Measurements from ENCODE around the gene KIDINS220. TPM values are rescaled to one million over a fixed set of nuclear protein-coding genes. Genes with fewer than 3 reads are reported as not detected.

Gene KIDINS220
- total RNA-seq, 1 experiment from 2014 or later: 20.1 TPM

DNA sequence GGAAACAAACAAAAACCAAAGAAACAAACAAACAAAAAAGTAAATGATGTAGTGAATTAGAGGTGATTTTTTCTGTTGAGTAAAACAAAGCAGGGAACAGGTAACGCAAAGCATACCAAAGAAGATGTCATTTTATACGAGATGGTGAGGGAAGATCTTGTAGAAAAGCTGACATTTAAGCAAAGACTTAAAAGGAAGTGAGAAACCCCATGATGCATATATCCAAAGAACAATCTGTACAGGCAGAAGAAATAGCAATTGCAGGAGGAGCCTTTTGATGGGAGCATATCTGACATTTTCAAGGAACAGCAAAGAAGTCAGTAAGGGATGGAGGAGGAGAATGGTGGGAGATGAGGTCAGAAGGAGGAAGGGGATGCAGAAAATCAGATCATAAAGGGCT is 63.0 kb downstream of the KIDINS220 start:
- Histone ChIP-seq H4K20me1 (ENCODE audit: insufficient read depth) (no peaks in the 10 kb centered on the region), H3K9ac (ENCODE audit: low read length) (no peak overlapping the region), H3K36me3 (ENCODE audit: control insufficient read depth in 1 of 2, insufficient read depth in 2 of 2, low read length in 2 of 2) (no peaks in the 10 kb centered on the region; a peak in 2 of 4 replicates), H3K79me2 (ENCODE audit: insufficient read depth, low read length) (no peaks in the 10 kb centered on the region), H3K9me2 (ENCODE audit: insufficient read depth) (no peaks in the 10 kb centered on the region), H3K27ac (ENCODE audit: low read depth, low read length) (no peak overlapping the region), H3K4me2 (ENCODE audit: low read length) (no peak overlapping the region), H3K9me3 (ENCODE audit: control insufficient read depth in 1 of 2, insufficient read depth in 1 of 2, low read depth in 1 of 2, low read length in 2 of 2) (no peaks in the 10 kb centered on the region), H3K4me3 (replicated peaks in 1 of 2; ENCODE audit: low read depth in 1 of 2, low read length in 2 of 2) (no peak overlapping the region), H3K27me3 (ENCODE audit: insufficient read depth, low read length) (no peaks in the 10 kb centered on the region), H3K4me1 (ENCODE audit: control insufficient read depth in 1 of 2, insufficient read depth in 2 of 2, low read length in 2 of 2) (no peaks in the 10 kb centered on the region), H2AFZ (ENCODE audit: low read depth, low read length, poor library complexity, severe bottlenecking) (no peak overlapping the region)
- ChIA-PET POLR2A (no interaction called here), CTCF (no interaction called here), RAD21 (ENCODE audit: low non-redundant PET in 1 of 2, low total read pairs in 2 of 2, uncharacterized antibody in 2 of 2, unreplicated experiment in 2 of 2) (no interaction called here)
- ATAC-seq (no peak), DNase-seq (ENCODE audit: low read depth, low spot score) (no peak)
- intact Hi-C loops (cut with micrococcal nuclease): no loop called here
- TF ChIP-seq ELF1 (IDR thresholded peaks at IDR 0.05; ENCODE audit: borderline replicate concordance, low read depth) (no peak), SP1 (IDR thresholded peaks at IDR 0.05; ENCODE audit: low read depth) (no peak), EGR1 (IDR thresholded peaks at IDR 0.05; ENCODE audit: low read depth) (no peak), CEBPB (IDR thresholded peaks at IDR 0.05; ENCODE audit: low read depth) (no peak), POLR2A (IDR thresholded peaks at IDR 0.05; ENCODE audit: borderline replicate concordance, extremely low read depth, insufficient read depth, insufficient read length) (no peak), ZNF274 (IDR thresholded peaks at IDR 0.05; ENCODE audit: low read depth, low read length) (no peak), EZH2phosphoT487 (IDR thresholded peaks at IDR 0.05; ENCODE audit: borderline replicate concordance) (no peak)
- TF ChIP-seq, protein P1, sequence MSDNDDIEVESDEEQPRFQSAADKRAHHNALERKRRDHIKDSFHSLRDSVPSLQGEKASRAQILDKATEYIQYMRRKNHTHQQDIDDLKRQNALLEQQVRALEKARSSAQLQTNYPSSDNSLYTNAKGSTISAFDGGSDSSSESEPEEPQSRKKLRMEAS (IDR thresholded peaks at IDR 0.05): no peak
- no TSS peak for BruUV-seq (replicated peaks)

DNA sequence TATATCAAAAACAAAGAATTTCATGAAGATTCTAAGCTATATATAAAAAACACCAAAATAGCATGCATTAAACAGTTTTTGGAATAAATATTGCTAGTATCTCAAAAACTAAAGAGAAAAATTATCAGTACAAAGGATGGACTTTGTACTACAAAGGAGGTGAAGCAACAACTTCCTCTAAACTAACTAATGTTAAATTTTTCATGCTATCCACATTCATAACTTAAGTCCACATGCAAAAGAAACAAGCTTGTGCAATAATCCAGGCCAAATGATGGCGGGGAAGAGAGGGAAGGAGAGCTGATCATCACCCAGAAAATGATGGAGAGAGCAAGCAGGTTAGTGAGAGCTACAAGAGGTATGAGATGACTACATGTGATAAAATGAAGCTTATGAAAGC is 70.1 kb downstream of the KIDINS220 start:
- RAD21 ChIA-PET (ENCODE audit: low non-redundant PET in 1 of 2, low total read pairs in 2 of 2, uncharacterized antibody in 2 of 2, unreplicated experiment in 2 of 2): no interaction called here
- ATAC-seq: no peak

More for the DNA sequence above, 70.1 kb downstream of the KIDINS220 start:
- Histone ChIP-seq H3K27ac (ENCODE audit: low read depth, low read length) (no peak overlapping the region), H2AFZ (ENCODE audit: low read depth, low read length, poor library complexity, severe bottlenecking) (no peak overlapping the region), H3K4me1 (ENCODE audit: control insufficient read depth in 1 of 2, insufficient read depth in 2 of 2, low read length in 2 of 2) (no peaks in the 10 kb centered on the region), H3K4me3 (replicated peaks in 1 of 2; ENCODE audit: low read depth in 1 of 2, low read length in 2 of 2) (no peak overlapping the region), H4K20me1 (ENCODE audit: insufficient read depth) (no peaks in the 10 kb centered on the region), H3K9ac (ENCODE audit: low read length) (no peak overlapping the region), H3K4me2 (ENCODE audit: low read length) (no peak overlapping the region), H3K36me3 (ENCODE audit: control insufficient read depth in 1 of 2, insufficient read depth in 2 of 2, low read length in 2 of 2) (no peaks in the 10 kb centered on the region; a peak in 1 of 4 replicates), H3K27me3 (ENCODE audit: insufficient read depth, low read length) (no peaks in the 10 kb centered on the region), H3K79me2 (ENCODE audit: insufficient read depth, low read length) (no peaks in the 10 kb centered on the region), H3K9me2 (ENCODE audit: insufficient read depth) (no peaks in the 10 kb centered on the region), H3K9me3 (ENCODE audit: control insufficient read depth in 1 of 2, insufficient read depth in 1 of 2, low read depth in 1 of 2, low read length in 2 of 2) (no peaks in the 10 kb centered on the region)
- TF ChIP-seq, protein P1 (IDR thresholded peaks at IDR 0.05): no peak
- TF ChIP-seq, protein P2, sequence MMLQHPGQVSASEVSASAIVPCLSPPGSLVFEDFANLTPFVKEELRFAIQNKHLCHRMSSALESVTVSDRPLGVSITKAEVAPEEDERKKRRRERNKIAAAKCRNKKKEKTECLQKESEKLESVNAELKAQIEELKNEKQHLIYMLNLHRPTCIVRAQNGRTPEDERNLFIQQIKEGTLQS (IDR thresholded peaks at IDR 0.05): no peak
- TF ChIP-seq SP1 (IDR thresholded peaks at IDR 0.05; ENCODE audit: low read depth): no peak
- TF ChIP-seq, protein P3, sequence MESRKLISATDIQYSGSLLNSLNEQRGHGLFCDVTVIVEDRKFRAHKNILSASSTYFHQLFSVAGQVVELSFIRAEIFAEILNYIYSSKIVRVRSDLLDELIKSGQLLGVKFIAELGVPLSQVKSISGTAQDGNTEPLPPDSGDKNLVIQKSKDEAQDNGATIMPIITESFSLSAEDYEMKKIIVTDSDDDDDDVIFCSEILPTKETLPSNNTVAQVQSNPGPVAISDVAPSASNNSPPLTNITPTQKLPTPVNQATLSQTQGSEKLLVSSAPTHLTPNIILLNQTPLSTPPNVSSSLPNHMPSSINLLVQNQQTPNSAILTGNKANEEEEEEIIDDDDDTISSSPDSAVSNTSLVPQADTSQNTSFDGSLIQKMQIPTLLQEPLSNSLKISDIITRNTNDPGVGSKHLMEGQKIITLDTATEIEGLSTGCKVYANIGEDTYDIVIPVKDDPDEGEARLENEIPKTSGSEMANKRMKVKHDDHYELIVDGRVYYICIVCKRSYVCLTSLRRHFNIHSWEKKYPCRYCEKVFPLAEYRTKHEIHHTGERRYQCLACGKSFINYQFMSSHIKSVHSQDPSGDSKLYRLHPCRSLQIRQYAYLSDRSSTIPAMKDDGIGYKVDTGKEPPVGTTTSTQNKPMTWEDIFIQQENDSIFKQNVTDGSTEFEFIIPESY (IDR thresholded peaks at IDR 0.05; ENCODE audit: extremely low read depth, insufficient replicate concordance, low read length): no peak
- ChIA-PET CTCF (no interaction called here), POLR2A (no interaction called here)
- DNase-seq (ENCODE audit: low read depth, low spot score): no peak
- BruUV-seq (replicated peaks): no TSS peak
- intact Hi-C loops (cut with micrococcal nuclease): no loop called here
